ENCODE measurements around the gene UPK3A.
A peak's percentile ranks its signal among the peaks of the same experiment; 100 is the strongest.

Gene UPK3A

GRCh38 chr22:45304971-45305370 is 20.2 kb downstream of the UPK3A start:
- DNase-seq (ENCODE audit: low read depth) = no peak
- H3K4me3 ChIP-seq (ENCODE audit: low read depth, low read length) = no peak overlapping the region

DNA sequence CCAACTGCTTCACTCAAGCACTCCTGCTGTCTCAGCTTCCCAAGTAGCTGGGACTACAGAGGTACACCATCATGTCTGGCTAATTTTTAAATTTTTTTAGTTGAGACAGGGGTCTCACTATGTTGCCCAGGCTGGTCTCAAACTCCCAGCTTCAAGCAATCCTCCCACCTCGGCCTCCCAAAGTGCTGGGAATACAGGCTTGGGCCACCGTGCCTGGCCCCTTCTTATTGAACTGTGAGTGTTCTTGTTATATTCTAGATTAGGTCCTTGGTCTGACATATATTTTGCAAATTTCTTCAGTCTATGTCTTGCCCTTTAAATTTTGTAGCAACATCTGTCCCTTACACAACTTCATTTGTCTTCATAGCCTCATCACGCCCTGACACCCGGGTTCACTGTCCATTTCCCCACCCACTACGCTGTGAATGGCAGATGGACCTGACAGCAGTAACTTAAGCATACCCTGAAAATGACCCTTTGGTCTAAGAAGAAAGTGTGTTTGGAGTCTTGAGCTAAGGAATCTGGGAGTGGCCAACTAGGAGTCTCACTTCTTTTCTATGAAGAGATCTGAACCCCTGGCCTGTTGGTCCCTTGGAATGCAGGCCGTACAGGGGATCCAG is 20.8 kb downstream of the UPK3A start:
- DNase-seq (ENCODE audit: low read depth) = no peak
- no peak overlapping the region for H3K4me3 ChIP-seq (ENCODE audit: low read depth, low read length)

GRCh38 chr22:45306139-45306538 is 21.4 kb downstream of the UPK3A start:
- no peak overlapping the region for H3K4me3 ChIP-seq (ENCODE audit: low read depth, low read length)
- no peak for DNase-seq (ENCODE audit: low read depth)

- H3K4me3 ChIP-seq (ENCODE audit: low read depth, low read length) = no peak overlapping the region
- DNase-seq (ENCODE audit: low read depth) = no peak
Observed at GRCh38 chr22:45308391-45308956, 23.7 kb downstream of the UPK3A start.

DNA sequence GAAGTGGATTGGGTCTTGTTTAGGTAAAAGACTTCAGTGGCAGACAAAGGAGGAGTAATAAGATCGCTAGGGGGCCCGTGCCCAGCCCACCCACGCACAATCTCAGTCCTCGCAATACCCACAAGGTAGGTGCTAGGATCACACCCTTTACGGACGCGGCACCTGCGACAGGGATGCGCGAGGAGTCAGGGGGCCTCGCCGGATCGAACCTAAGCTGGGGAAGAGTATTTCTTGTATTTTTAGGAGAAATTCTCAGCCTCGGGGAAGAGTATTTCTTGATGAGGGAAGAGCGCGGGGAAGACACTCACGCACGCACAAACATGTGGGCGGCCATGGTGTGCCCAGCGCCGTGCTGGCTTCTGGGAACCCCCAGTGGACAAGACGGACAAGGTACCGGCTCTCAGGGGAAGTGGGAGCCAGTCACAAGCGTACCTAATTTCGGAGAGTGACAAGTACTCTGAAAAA is 24.2 kb downstream of the UPK3A start:
- no peak for DNase-seq (ENCODE audit: low read depth)
- peak overlapping the region; percentile 88 for H3K4me3 ChIP-seq (ENCODE audit: low read depth, low read length)

DNA sequence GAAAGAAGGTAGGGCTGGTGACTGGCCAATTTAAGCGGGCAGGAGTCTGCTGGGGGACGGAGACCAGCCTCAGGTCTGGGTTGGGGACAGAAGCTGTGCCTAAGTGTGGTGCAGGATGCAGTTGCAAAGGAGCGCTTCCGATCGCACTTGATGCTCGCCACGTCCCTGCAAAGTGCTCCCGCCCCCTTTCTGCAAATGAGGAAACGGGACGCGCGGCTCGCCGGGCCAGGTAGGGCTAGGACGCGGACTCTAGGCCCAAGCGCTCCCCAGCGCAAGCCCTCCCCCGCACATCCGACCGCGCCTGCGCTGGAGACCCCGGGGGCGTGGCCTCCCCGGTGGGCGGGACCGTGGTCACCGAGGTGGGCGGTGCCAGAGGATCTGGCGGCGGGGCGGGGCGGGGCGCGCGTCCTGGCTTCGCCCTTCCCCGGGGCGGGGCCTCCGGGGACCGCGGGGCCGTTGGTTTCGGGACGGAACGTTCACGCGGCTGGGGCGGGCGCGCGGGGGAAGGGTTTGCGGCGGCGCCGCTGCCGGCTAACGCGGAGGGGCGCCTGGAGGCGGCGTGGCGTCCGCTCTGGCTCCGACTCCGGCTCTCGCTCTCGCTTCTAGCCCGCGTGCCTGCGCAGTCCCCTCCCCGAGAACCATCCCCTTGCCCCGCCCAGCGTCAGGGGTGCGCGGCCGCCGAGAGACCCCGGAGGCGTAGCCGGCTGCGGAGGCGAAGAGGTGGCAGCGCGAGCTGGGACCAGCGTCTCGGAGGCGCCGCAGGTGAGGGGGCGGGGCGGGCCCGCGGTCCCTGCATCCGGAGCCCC is 24.9 kb downstream of the UPK3A start, which contains the start of gene FAM118A:
TSS of gene FAM118A (plus strand) at position 513 of the 806 bp plus-strand sequence. CDS start 12,446 bp downstream, outside the sequence.
- DNase-seq (ENCODE audit: low read depth) = peak; percentile 64
- H3K4me3 ChIP-seq (ENCODE audit: low read depth, low read length) = peak within 1 kb of the TSS; percentile 88

- no peak for DNase-seq (ENCODE audit: low read depth)
- peak overlapping the region; percentile 88 for H3K4me3 ChIP-seq (ENCODE audit: low read depth, low read length)
Observed at GRCh38 chr22:45310331-45310976, 25.7 kb downstream of the UPK3A start.

- no peak for DNase-seq (ENCODE audit: low read depth)
- peak overlapping the region; percentile 88 for H3K4me3 ChIP-seq (ENCODE audit: low read depth, low read length)
Observed at GRCh38 chr22:45310977-45311531, 26.3 kb downstream of the UPK3A start.

DNA sequence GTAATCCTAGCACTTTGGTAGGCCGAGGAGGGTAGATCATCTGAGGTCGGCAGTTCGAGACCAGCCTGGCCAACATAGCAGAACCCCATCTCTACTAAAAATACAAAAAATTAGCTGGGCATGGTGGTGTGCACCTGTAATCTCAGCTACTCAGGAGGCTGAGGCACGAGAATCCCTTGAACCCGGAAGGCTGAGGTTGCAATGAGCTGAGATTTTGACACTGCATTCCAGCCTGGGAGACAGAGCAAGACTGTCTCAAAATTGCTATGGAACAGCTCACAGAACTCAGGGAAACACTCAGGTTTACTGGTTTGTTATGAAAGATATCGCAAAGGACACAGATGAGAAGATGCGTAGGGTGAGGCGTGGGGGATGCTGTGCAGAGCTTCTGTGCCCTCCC is 27.7 kb downstream of the UPK3A start:
- no peak for DNase-seq (ENCODE audit: low read depth)
- H3K4me3 ChIP-seq (ENCODE audit: low read depth, low read length) = no peak overlapping the region

GRCh38 chr22:45312856-45313255 is 28.1 kb downstream of the UPK3A start:
- no peak overlapping the region for H3K4me3 ChIP-seq (ENCODE audit: low read depth, low read length)
- DNase-seq (ENCODE audit: low read depth) = no peak

GRCh38 chr22:45314054-45314721 is 29.4 kb downstream of the UPK3A start:
- DNase-seq (ENCODE audit: low read depth) = no peak
- H3K4me3 ChIP-seq (ENCODE audit: low read depth, low read length) = no peak overlapping the region

GRCh38 chr22:45314786-45315185 is 30.0 kb downstream of the UPK3A start:
- no peak for DNase-seq (ENCODE audit: low read depth)
- no peak overlapping the region for H3K4me3 ChIP-seq (ENCODE audit: low read depth, low read length)

GRCh38 chr22:45316796-45317526 is 32.2 kb downstream of the UPK3A start:
- no peak overlapping the region for H3K4me3 ChIP-seq (ENCODE audit: low read depth, low read length)
- DNase-seq (ENCODE audit: low read depth) = no peak

- DNase-seq (ENCODE audit: low read depth) = no peak
- no peak overlapping the region for H3K4me3 ChIP-seq (ENCODE audit: low read depth, low read length)
Observed at GRCh38 chr22:45317551-45318167, 32.9 kb downstream of the UPK3A start.

- H3K4me3 ChIP-seq (ENCODE audit: low read depth, low read length) = no peak overlapping the region
- DNase-seq (ENCODE audit: low read depth) = peak; percentile 77
Observed at GRCh38 chr22:45318168-45318557, 33.4 kb downstream of the UPK3A start.

GRCh38 chr22:45318558-45319323 is 34.0 kb downstream of the UPK3A start:
- DNase-seq (ENCODE audit: low read depth) = no peak
- peak overlapping the region; percentile 4 for H3K4me3 ChIP-seq (ENCODE audit: low read depth, low read length)

- H3K4me3 ChIP-seq (ENCODE audit: low read depth, low read length) = no peak overlapping the region
- DNase-seq (ENCODE audit: low read depth) = peak; percentile 17
Observed at GRCh38 chr22:45319324-45319685, 34.6 kb downstream of the UPK3A start.

Measured in skeletal muscle cell (primary cell).